Astrocyte of the spinal cord (primary cell): ENCODE data around the gene TUBA8.
A peak's percentile ranks its signal among the peaks of the same experiment; 100 is the strongest.
"Not testable (repeated sequence)": the region's sequence is repeated elsewhere in the genome, so short reads cannot be mapped to it uniquely, and the experiment has no call there.

Source experiments
- DNase-seq: peaks from one replicate; pipeline ENCODE4 v3.0.0; 2011; ENCODE audit warnings: low read depth, low spot score
- H3K4me3 ChIP-seq: 2 replicates; pipeline ENCODE4 v1.5.1; 2011; ENCODE audit warnings: low read depth, mild to moderate bottlenecking, low read length, moderate library complexity
- CTCF ChIP-seq: IDR thresholded peaks from 2 replicates; pipeline ENCODE4 v1.5.1; 2012; ENCODE audit warnings: low read depth, mild to moderate bottlenecking, low read length, inconsistent platforms
- in situ Hi-C: cut with HindIII; loops from 2 replicates; pipeline ENCODE4 v1.10.0; 2017; ENCODE audit warnings: low sequenced_read_pairs

TUBA8 gene

GRCh38 chr22:18148293-18148965 lies 37.8 kb downstream of the TUBA8 start:
- H3K4me3 ChIP-seq = no peak overlapping the region
- in situ Hi-C loops = no loop called here
- no peak for TF ChIP-seq CTCF
- no peak for DNase-seq

GRCh38 chr22:18152519-18152918 lies 41.9 kb downstream of the TUBA8 start:
- TF ChIP-seq CTCF = no peak
- H3K4me3 ChIP-seq = no peak overlapping the region
- in situ Hi-C loops = no loop called here
- no peak for DNase-seq

- DNase-seq = no peak
- in situ Hi-C loops = no loop called here
- no peak for TF ChIP-seq CTCF
- H3K4me3 ChIP-seq = no peak overlapping the region
Observed at GRCh38 chr22:18154821-18155390, 44.3 kb downstream of the TUBA8 start.

GRCh38 chr22:18155546-18155945 lies 44.9 kb downstream of the TUBA8 start:
- in situ Hi-C loops, H3K4me3 ChIP-seq, DNase-seq: not testable (repeated sequence)

- DNase-seq = peak; percentile 99
- in situ Hi-C loops = no loop called here
- TF ChIP-seq CTCF = peak; percentile 92
- H3K4me3 ChIP-seq = no peak overlapping the region
Observed at GRCh38 chr22:18156878-18157713, 46.5 kb downstream of the TUBA8 start.

- DNase-seq = no peak
- TF ChIP-seq CTCF = no peak
- H3K4me3 ChIP-seq = no peak overlapping the region
- in situ Hi-C loops = no loop called here
Observed at GRCh38 chr22:18157714-18158028, 47.1 kb downstream of the TUBA8 start.

DNA sequence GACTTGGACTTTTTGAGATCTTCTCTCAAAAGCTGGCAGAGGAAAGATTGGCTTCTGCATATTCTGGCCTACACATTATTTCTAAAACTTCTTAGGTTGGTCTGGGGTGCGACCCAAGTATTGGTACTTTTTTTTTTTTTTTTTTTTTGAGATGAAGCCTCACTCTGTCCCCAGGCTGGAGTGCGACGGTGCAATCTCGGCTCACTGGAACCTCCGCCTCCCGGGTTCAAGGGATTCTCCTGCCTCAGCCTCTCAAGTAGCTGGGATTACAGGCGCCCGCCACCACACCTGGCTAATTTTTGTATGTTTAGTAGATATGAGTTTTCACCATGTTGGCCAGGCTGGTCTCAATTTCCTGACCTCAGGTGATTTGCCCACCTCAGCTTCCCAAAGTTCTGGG lies 50.0 kb downstream of the TUBA8 start:
- in situ Hi-C loops, DNase-seq, H3K4me3 ChIP-seq: not testable (repeated sequence)

DNA sequence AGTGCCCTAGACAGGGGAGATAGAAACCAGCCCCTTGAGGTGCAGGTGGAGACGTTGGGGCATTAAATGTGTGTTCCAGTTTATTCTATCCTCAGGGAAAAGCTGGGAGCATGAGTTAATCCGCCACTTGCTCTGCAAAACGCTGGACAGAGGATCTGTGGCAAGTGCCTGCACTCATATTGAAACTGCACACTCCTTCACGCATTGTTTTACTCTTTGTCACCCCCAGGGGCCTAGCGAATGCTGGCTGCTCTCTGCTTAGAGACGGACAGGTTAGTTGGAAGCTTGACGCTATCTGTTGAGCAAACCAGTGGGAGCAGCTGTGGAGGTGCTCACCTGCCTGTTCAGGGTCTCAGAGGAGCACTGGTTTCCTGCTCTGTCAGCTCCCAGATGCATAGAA lies 53.2 kb downstream of the TUBA8 start:
- DNase-seq, H3K4me3 ChIP-seq, in situ Hi-C loops: not testable (repeated sequence)

- in situ Hi-C loops, H3K4me3 ChIP-seq: not testable (repeated sequence)
- peak; percentile 57 for DNase-seq
Observed at GRCh38 chr22:18164584-18164983, 54.0 kb downstream of the TUBA8 start.

- DNase-seq, H3K4me3 ChIP-seq, in situ Hi-C loops: not testable (repeated sequence)
Observed at GRCh38 chr22:18165356-18165755, 54.7 kb downstream of the TUBA8 start.

DNA sequence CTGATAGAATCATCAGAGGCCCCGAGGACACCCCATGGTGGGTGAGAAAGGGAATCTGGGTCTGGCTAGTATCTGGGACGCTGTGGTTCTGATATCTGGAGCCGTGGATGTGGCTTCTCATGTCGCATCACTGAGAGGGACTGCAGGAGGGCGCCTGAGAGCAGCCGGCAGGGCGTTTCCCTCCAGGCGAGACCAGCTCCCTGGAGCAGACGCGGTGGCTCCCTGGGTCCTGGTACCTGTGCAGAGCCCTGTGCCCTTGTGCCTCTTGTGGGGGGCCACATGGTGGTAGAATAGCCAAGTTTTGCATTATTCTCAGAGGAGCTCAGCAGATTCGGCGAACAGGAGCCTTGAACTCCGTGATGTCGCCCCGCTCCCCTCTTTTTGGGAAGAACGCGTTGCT lies 59.7 kb downstream of the TUBA8 start:
- H3K4me3 ChIP-seq, in situ Hi-C loops, DNase-seq: not testable (repeated sequence)
